Measurements from ENCODE around the gene HOMER1. TPM values are rescaled to one million over a fixed set of nuclear protein-coding genes. Genes with fewer than 3 reads are reported as not detected.

Gene HOMER1
- total RNA-seq, 1 donor from 2014 or later, result 5.4 TPM

- Histone ChIP-seq H3K4me3 (no peak overlapping the region), H3K27me3 (no peaks in the 10 kb centered on the region), H3K9me3 (no peaks in the 10 kb centered on the region), H3K4me1 (no peaks in the 10 kb centered on the region), H3K27ac (no peak overlapping the region), H3K36me3 (no peaks in the 10 kb centered on the region)
- no peak for DNase-seq (ENCODE audit: extremely low spot score in 2 of 2)
- intact Hi-C loops (cut with DNase I), result no loop called here
- TF ChIP-seq POLR2AphosphoS5 (IDR thresholded peaks at IDR 0.05; ENCODE audit: insufficient read depth in 1 of 2, low read depth in 1 of 2), result no peak
- TF ChIP-seq CTCF (IDR thresholded peaks at IDR 0.05), result no peak
Measured at GRCh38 chr5:79329453-79329852, 184.5 kb downstream of the HOMER1 start.

Small RNA genes lying within 50 kb of the gene (small RNA-seq; reads per million reads assigned to genes)
- not detected for gene RF00019

Other genes with a start within 250 kb of the HOMER1 start
- 70.2 TPM for gene TENT2, start 98.3 kb upstream of the HOMER1 start, total RNA-seq
- 10.1 TPM for gene CMYA5, start 175.7 kb upstream of the HOMER1 start, total RNA-seq

Data from vagina (tissue), 2 donors.